Stimulated activated CD8-positive, alpha-beta memory T cell treated with anti-CD3 and anti-CD28 coated beads, Interleukin-4, amount 100 ng/mL, for 4 hours (primary cell): ENCODE measurements around the gene BMERB1.
"Not testable (repeated sequence)": the region's sequence is repeated elsewhere in the genome, so short reads cannot be mapped to it uniquely, and the experiment has no call there.

Source experiments
- DNase-seq, 2 donors: peaks; one replicate each; pipeline ENCODE4 v3.0.0-alpha.2; 2020; ENCODE audit warnings: low read depth in 2 of 2, low spot score in 1 of 2

The BMERB1 gene

GRCh38 chr16:15425861-15426260 lies 8.5 kb upstream of the BMERB1 start:
- no peak for DNase-seq

GRCh38 chr16:15426796-15427195 lies 7.6 kb upstream of the BMERB1 start:
- no peak for DNase-seq

GRCh38 chr16:15427648-15428239 lies 6.6 kb upstream of the BMERB1 start:
- peak; percentile 10 to 30 for DNase-seq

GRCh38 chr16:15430884-15431283 lies 3.5 kb upstream of the BMERB1 start:
- not testable (repeated sequence) for DNase-seq

- no peak for DNase-seq
Measured at GRCh38 chr16:15434079-15434424, 336 bp upstream of the BMERB1 start.

- no peak for DNase-seq
Measured at GRCh38 chr16:15435216-15435864, 952 bp downstream of the BMERB1 start.

GRCh38 chr16:15439102-15439501 lies 4.7 kb downstream of the BMERB1 start:
- no peak for DNase-seq

- no peak for DNase-seq
Measured at GRCh38 chr16:15439521-15439920, 5.1 kb downstream of the BMERB1 start.

- no peak for DNase-seq
Measured at GRCh38 chr16:15440852-15441251, 6.5 kb downstream of the BMERB1 start.

GRCh38 chr16:15442140-15442539 lies 7.8 kb downstream of the BMERB1 start:
- DNase-seq, result not testable (repeated sequence)

GRCh38 chr16:15443753-15444152 lies 9.4 kb downstream of the BMERB1 start:
- DNase-seq, result no peak

GRCh38 chr16:15444264-15444663 lies 9.9 kb downstream of the BMERB1 start:
- DNase-seq, result no peak

GRCh38 chr16:15445450-15445849 lies 11.1 kb downstream of the BMERB1 start:
- DNase-seq, result no peak

GRCh38 chr16:15446901-15447300 lies 12.5 kb downstream of the BMERB1 start:
- DNase-seq, result no peak

- no peak for DNase-seq
Measured at GRCh38 chr16:15450624-15451023, 16.2 kb downstream of the BMERB1 start.

GRCh38 chr16:15451098-15451731 lies 16.8 kb downstream of the BMERB1 start:
- DNase-seq, result no peak

GRCh38 chr16:15452246-15452855 lies 18.0 kb downstream of the BMERB1 start:
- no peak for DNase-seq

GRCh38 chr16:15453296-15453695 lies 18.9 kb downstream of the BMERB1 start:
- not testable (repeated sequence) for DNase-seq

- DNase-seq, result not testable (repeated sequence)
Measured at GRCh38 chr16:15454933-15455332, 20.5 kb downstream of the BMERB1 start.

- DNase-seq, result no peak
Measured at GRCh38 chr16:15457400-15457799, 23.0 kb downstream of the BMERB1 start.

GRCh38 chr16:15457958-15458357 lies 23.6 kb downstream of the BMERB1 start:
- no peak for DNase-seq

GRCh38 chr16:15459791-15460190 lies 25.4 kb downstream of the BMERB1 start:
- no peak for DNase-seq
